H1 (cell line): Measurements from ENCODE around the gene BCL3. TPM values are rescaled to one million over a fixed set of nuclear protein-coding genes. Genes with fewer than 3 reads are reported as not detected.

ENCODE experiments used
- CHD7 ChIP-seq: fragments of 300-600 bp; sonication (generic); IDR thresholded peaks from 2 replicates; pipeline ENCODE4 v1.7.1; 2012; ENCODE audit warnings: low read length, moderate library complexity, mild to moderate bottlenecking, inconsistent platforms; ENCODE audit not compliant: insufficient replicate concordance
- polyA plus RNA-seq, 7 experiments: library from polyadenylated mRNA; depleted of rRNA in 3 of 7; stranded (reverse) in 5 of 7; unstranded in 2 of 7; fragments of >200 nt in 5 of 7; fragments of 200-250 nt in 2 of 7; gene quantifications; 1 replicate in 5 of 7; 2 replicates in 1 of 7; 4 replicates in 1 of 7; pipeline versions ENCODE4 v1.2.1 to v1.2.3, GENCODE V29; 2011 to 2013; ENCODE audit warnings: missing spikeins in 2 of 7, mixed read lengths in 2 of 7
- total RNA-seq: library from RNA; stranded (reverse); fragmentation: NEBNext Ultra II Directional; extraction: Animal tissue kit (Norgen Biotek cat#: 25700); gene quantifications from 2 replicates; pipeline ENCODE4 v1.2.1, GENCODE V29; 2021

Gene BCL3
- total and polyA plus RNA-seq, 2 of the 8 experiments (the other 6 are each of a cell fraction or from before 2014, with no cell fraction given), result 0.88 to 2.4 TPM

GRCh38 chr19:44807162-44807561 lies 58.7 kb downstream of the BCL3 start (continued):
- TF ChIP-seq CHD7, result no peak
- TF ChIP-seq, all 59 proteins: peak for 0
